GM12873 (cell line): ENCODE measurements around the gene LUZP2.

Source experiments
- TF ChIP-seq, protein P1 (sequence below): IDR thresholded peaks from 2 replicates; pipeline ENCODE4 v1.5.1; 2012; ENCODE audit warnings: low read depth, mild to moderate bottlenecking, moderate library complexity, low read length, control low read depth; ENCODE audit not compliant: insufficient read depth; ENCODE audit errors: missing control alignments

LUZP2 gene

DNA sequence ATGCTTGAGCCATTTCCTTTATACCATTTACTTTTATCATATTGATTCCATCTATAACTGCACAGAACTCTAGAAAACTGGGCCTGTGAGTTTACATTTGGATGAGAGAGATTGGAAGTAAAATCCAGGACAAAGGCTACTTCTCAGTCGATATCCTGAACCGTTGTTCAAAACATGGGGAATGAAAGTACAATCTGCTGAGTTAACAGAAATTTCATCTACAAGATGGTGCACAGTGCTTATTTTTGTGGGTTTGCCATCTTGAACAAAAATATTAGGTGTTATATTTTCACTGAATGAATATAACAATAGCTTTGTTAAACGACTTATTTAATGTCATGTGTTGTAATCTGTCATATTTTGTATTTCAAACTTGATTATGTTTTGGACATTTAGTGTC is 622.6 kb downstream of the LUZP2 start:
- TF ChIP-seq, protein P1, sequence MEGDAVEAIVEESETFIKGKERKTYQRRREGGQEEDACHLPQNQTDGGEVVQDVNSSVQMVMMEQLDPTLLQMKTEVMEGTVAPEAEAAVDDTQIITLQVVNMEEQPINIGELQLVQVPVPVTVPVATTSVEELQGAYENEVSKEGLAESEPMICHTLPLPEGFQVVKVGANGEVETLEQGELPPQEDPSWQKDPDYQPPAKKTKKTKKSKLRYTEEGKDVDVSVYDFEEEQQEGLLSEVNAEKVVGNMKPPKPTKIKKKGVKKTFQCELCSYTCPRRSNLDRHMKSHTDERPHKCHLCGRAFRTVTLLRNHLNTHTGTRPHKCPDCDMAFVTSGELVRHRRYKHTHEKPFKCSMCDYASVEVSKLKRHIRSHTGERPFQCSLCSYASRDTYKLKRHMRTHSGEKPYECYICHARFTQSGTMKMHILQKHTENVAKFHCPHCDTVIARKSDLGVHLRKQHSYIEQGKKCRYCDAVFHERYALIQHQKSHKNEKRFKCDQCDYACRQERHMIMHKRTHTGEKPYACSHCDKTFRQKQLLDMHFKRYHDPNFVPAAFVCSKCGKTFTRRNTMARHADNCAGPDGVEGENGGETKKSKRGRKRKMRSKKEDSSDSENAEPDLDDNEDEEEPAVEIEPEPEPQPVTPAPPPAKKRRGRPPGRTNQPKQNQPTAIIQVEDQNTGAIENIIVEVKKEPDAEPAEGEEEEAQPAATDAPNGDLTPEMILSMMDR: no peak
